Colonic mucosa (tissue), 4 donors: Measurements from ENCODE around the gene IL17D. TPM values are rescaled to one million over a fixed set of nuclear protein-coding genes. Genes with fewer than 3 reads are reported as not detected.
"Not testable (repeated sequence)": the region's sequence is repeated elsewhere in the genome, so short reads cannot be mapped to it uniquely, and the experiment has no call there.

ENCODE experiments used
- DNase-seq: peaks from one replicate; pipeline ENCODE4 v3.0.0-alpha.2; 2020
- H3K27ac ChIP-seq: fragments of 200-600 bp; one replicate; pipeline ENCODE4 v1.8.0; 2021
- H3K27me3 ChIP-seq: fragments of 200-600 bp; one replicate; pipeline ENCODE4 v1.8.0; 2021
- H3K36me3 ChIP-seq: fragments of 200-600 bp; one replicate; pipeline ENCODE4 v1.8.0; 2021
- H3K4me1 ChIP-seq: fragments of 200-600 bp; one replicate; pipeline ENCODE4 v1.8.0; 2021; ENCODE audit warnings: mild to moderate bottlenecking
- H3K4me3 ChIP-seq: fragments of 200-600 bp; one replicate; pipeline ENCODE4 v1.8.0; 2021
- H3K9ac ChIP-seq, 2 donors: one replicate each; pipeline ENCODE4 v1.7.0; 2013; ENCODE audit warnings: control low read depth in 2 of 2, low read depth in 2 of 2, low read length in 2 of 2
- H3K9me3 ChIP-seq: fragments of 200-600 bp; one replicate; pipeline ENCODE4 v1.8.0; 2021
- CTCF ChIP-seq: fragments of 200-600 bp; IDR thresholded peaks from one replicate; pipeline ENCODE4 v1.8.0; 2022; ENCODE audit warnings: antibody characterized with exemption, mild to moderate bottlenecking
- intact Hi-C: fragments of 100-400 bp; cut with DNase I; formaldehyde crosslinking; loops from one replicate; pipeline ENCODE4 v1.14.1; 2022
- total RNA-seq, 2 donors: library from RNA; stranded (reverse); fragmentation: NEBNext Ultra II Directional in 1 of 2; extraction: Animal tissue kit (Norgen Biotek cat#: 25700) in 1 of 2; gene quantifications; one replicate each; pipeline ENCODE4 v1.2.1, GENCODE V29; 2021
- donor health status: healthy.
- donor health status: DM: no; HTN: no; CAD: no.
- donor health status: DM: no; HTN: no; CAD: no.

IL17D gene
- total RNA-seq, 2 donors from 2014 or later: 0.49 to 0.93 TPM

- no peak for TF ChIP-seq CTCF
- no peak for DNase-seq
- no peak overlapping the region for H3K4me3 ChIP-seq
- H3K27me3 ChIP-seq: no peaks in the 10 kb centered on the region
- no peak overlapping the region for H3K27ac ChIP-seq
- no peaks in the 10 kb centered on the region for H3K4me1 ChIP-seq
- intact Hi-C loops: no loop called here
- H3K9ac ChIP-seq: no peak overlapping the region
- no peaks in the 10 kb centered on the region for H3K36me3 ChIP-seq
- no peaks in the 10 kb centered on the region for H3K9me3 ChIP-seq
Measured at GRCh38 chr13:20727856-20728255, 24.4 kb downstream of the IL17D start.

GRCh38 chr13:20728579-20729311 is 25.2 kb downstream of the IL17D start:
- no peaks in the 10 kb centered on the region for H3K36me3 ChIP-seq
- H3K27ac ChIP-seq: no peak overlapping the region
- H3K9me3 ChIP-seq: no peaks in the 10 kb centered on the region
- no peak overlapping the region for H3K4me3 ChIP-seq
- DNase-seq: no peak
- no peaks in the 10 kb centered on the region for H3K4me1 ChIP-seq
- no peaks in the 10 kb centered on the region for H3K27me3 ChIP-seq
- no peak for TF ChIP-seq CTCF
- no peak overlapping the region for H3K9ac ChIP-seq
- intact Hi-C loops: no loop called here

- no peaks in the 10 kb centered on the region for H3K27me3 ChIP-seq
- H3K9me3 ChIP-seq: no peaks in the 10 kb centered on the region
- H3K27ac ChIP-seq: no peak overlapping the region
- H3K4me3 ChIP-seq: no peak overlapping the region
- TF ChIP-seq CTCF: no peak
- H3K9ac ChIP-seq: no peak overlapping the region
- H3K36me3 ChIP-seq: no peaks in the 10 kb centered on the region
- no peaks in the 10 kb centered on the region for H3K4me1 ChIP-seq
- intact Hi-C loops: no loop called here
- DNase-seq: no peak
Measured at GRCh38 chr13:20729633-20730585, 26.4 kb downstream of the IL17D start.

- H3K4me1 ChIP-seq: no peaks in the 10 kb centered on the region
- H3K9me3 ChIP-seq: no peaks in the 10 kb centered on the region
- DNase-seq: no peak
- H3K9ac ChIP-seq: no peak overlapping the region
- no peak overlapping the region for H3K4me3 ChIP-seq
- no peaks in the 10 kb centered on the region for H3K27me3 ChIP-seq
- no peak overlapping the region for H3K27ac ChIP-seq
- intact Hi-C loops: no loop called here
- TF ChIP-seq CTCF: no peak
- H3K36me3 ChIP-seq: no peaks in the 10 kb centered on the region
Measured at GRCh38 chr13:20738616-20739015, 35.1 kb downstream of the IL17D start.

GRCh38 chr13:20740021-20740420 is 36.5 kb downstream of the IL17D start:
- TF ChIP-seq CTCF: no peak
- no peak overlapping the region for H3K27ac ChIP-seq
- H3K36me3 ChIP-seq: no peaks in the 10 kb centered on the region
- H3K9ac ChIP-seq: no peak overlapping the region
- H3K27me3 ChIP-seq: no peaks in the 10 kb centered on the region
- DNase-seq: no peak
- intact Hi-C loops: no loop called here
- H3K4me1 ChIP-seq: no peaks in the 10 kb centered on the region
- H3K4me3 ChIP-seq: no peak overlapping the region
- H3K9me3 ChIP-seq: no peaks in the 10 kb centered on the region

- intact Hi-C loops, H3K27ac ChIP-seq, H3K36me3 ChIP-seq: not testable (repeated sequence)
Measured at GRCh38 chr13:20743830-20744404, 40.4 kb downstream of the IL17D start.

More at GRCh38 chr13:20743830-20744404, 40.4 kb downstream of the IL17D start:
- H3K4me3 ChIP-seq, DNase-seq, H3K9me3 ChIP-seq, H3K9ac ChIP-seq, H3K27me3 ChIP-seq, H3K4me1 ChIP-seq: not testable (repeated sequence)
